ENCODE measurements around the gene VEPH1.

VEPH1 gene

DNA sequence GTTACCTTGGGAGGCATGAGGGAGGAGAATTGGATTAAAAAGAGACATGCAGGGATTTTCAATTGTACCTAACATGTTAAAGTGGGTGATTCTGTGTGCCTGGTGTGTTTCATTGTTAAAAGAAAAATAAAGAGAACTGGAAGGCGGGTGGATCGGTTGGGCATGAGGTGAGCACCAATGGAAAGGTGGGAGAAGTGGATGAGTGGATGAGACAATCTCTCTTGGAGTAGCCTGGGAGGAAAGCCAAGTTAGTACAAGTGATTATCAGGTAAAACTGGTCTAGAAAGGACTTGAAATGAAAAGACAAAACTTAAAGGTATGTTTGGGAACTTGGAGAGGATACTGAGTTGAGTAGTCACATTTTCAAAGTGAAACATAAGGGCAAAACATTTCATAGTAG is 12.1 kb downstream of the VEPH1 start:
- no peak for FAIRE-seq
- DNase-seq (ENCODE audit: insufficient read length, low spot score), result no peak
- TF ChIP-seq TAF1 (IDR thresholded peaks at IDR 0.05; ENCODE audit: low read depth, low read length) (no peak), POU2F2 (IDR thresholded peaks at IDR 0.05; ENCODE audit: low read depth, low read length) (no peak), POLR2AphosphoS5 (IDR thresholded peaks at IDR 0.05; ENCODE audit: low read depth, low read length) (no peak), SPI1 (IDR thresholded peaks at IDR 0.05; ENCODE audit: low read depth, low read length) (no peak), POLR2A (IDR thresholded peaks at IDR 0.05; ENCODE audit: low read depth, low read length) (no peak), PAX5 (IDR thresholded peaks at IDR 0.05; ENCODE audit: insufficient read depth, low read length, severe bottlenecking) (no peak)

GRCh38 chr3:157488144-157488543 is 15.1 kb downstream of the VEPH1 start:
- DNase-seq (ENCODE audit: insufficient read length, low spot score) (no peak), FAIRE-seq (no peak)
- TF ChIP-seq POLR2AphosphoS5 (IDR thresholded peaks at IDR 0.05; ENCODE audit: low read depth, low read length), result no peak
- TF ChIP-seq POU2F2 (IDR thresholded peaks at IDR 0.05; ENCODE audit: low read depth, low read length), result no peak

GRCh38 chr3:157487339-157487738 is 15.9 kb downstream of the VEPH1 start:
- TF ChIP-seq POLR2AphosphoS5 (IDR thresholded peaks at IDR 0.05; ENCODE audit: low read depth, low read length) (no peak), SPI1 (IDR thresholded peaks at IDR 0.05; ENCODE audit: low read depth, low read length) (no peak), POU2F2 (IDR thresholded peaks at IDR 0.05; ENCODE audit: low read depth, low read length) (no peak), PAX5 (IDR thresholded peaks at IDR 0.05; ENCODE audit: insufficient read depth, low read length, severe bottlenecking) (no peak), POLR2A (IDR thresholded peaks at IDR 0.05; ENCODE audit: low read depth, low read length) (no peak), TAF1 (IDR thresholded peaks at IDR 0.05; ENCODE audit: low read depth, low read length) (no peak)
- no peak for FAIRE-seq
- DNase-seq (ENCODE audit: insufficient read length, low spot score), result no peak

DNA sequence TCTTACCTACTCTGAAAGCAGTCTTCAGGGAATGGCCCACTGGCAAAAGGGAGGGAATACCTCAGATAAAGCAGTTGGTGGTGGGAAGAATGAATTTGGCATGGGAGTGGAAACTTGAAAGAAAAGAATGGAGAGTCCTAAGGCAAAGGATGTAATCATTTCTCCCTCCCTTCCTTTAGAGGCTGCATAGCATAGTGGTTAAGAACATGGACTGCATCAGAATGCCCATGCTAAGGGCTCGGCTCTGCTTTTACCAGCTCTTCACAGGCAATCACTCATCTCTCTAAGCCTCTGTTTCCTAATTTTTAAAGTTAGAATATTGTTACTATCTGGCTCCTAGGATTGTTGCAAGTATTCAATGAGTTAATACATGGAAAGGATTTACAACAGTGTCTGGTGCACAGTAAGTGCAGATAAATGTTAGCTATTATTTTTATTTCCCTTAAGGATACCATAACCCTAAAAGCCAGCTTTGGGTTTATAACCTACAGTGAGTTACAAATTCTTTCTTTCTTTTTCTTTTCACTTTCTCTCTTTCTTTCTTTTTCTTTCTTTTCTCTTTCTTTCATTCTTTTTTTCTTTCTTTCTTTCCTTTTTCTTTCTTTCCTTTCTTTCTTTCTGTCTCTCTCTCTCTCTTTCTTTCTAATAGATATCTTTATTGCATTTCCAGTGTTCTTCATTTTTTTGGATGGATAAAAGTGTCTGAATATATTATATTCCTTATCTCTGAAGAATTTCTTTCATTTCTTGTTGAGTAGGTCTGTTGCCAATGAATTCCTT is 23.6 kb downstream of the VEPH1 start:
- no peak for DNase-seq (ENCODE audit: insufficient read length, low spot score)
- FAIRE-seq, result no peak
- TF ChIP-seq PAX5 (IDR thresholded peaks at IDR 0.05; ENCODE audit: insufficient read depth, low read length, severe bottlenecking), result no peak
- TF ChIP-seq POLR2A (IDR thresholded peaks at IDR 0.05; ENCODE audit: low read depth, low read length), result no peak
- TF ChIP-seq TAF1 (IDR thresholded peaks at IDR 0.05; ENCODE audit: low read depth, low read length), result no peak
- no peak for TF ChIP-seq POLR2AphosphoS5 (IDR thresholded peaks at IDR 0.05; ENCODE audit: low read depth, low read length)
- TF ChIP-seq POU2F2 (IDR thresholded peaks at IDR 0.05; ENCODE audit: low read depth, low read length), result no peak
- TF ChIP-seq SPI1 (IDR thresholded peaks at IDR 0.05; ENCODE audit: low read depth, low read length), result no peak

DNA sequence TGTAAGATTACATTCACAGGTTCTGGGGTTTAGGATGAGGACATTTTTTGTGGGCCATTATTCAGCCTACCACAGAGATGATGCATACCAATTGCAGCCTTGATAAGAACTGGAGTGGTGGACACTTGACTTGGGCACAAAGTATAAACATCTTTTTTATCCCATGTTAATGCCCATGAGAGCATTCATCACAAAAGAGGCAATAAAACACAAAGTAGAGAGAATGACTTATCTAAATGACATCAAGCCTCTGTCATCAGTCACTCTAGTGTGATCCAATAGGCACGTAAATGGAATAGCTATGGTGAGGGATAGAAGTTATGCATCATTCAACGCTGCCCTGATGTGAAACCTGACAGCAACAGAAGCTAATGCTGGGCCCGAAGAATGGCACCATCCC is 25.8 kb downstream of the VEPH1 start:
- DNase-seq (ENCODE audit: insufficient read length, low spot score) (no peak), FAIRE-seq (no peak)
- TF ChIP-seq TAF1 (IDR thresholded peaks at IDR 0.05; ENCODE audit: low read depth, low read length) (no peak), POLR2A (IDR thresholded peaks at IDR 0.05; ENCODE audit: low read depth, low read length) (no peak), POLR2AphosphoS5 (IDR thresholded peaks at IDR 0.05; ENCODE audit: low read depth, low read length) (no peak), SPI1 (IDR thresholded peaks at IDR 0.05; ENCODE audit: low read depth, low read length) (no peak), PAX5 (IDR thresholded peaks at IDR 0.05; ENCODE audit: insufficient read depth, low read length, severe bottlenecking) (no peak), POU2F2 (IDR thresholded peaks at IDR 0.05; ENCODE audit: low read depth, low read length) (no peak)

DNA sequence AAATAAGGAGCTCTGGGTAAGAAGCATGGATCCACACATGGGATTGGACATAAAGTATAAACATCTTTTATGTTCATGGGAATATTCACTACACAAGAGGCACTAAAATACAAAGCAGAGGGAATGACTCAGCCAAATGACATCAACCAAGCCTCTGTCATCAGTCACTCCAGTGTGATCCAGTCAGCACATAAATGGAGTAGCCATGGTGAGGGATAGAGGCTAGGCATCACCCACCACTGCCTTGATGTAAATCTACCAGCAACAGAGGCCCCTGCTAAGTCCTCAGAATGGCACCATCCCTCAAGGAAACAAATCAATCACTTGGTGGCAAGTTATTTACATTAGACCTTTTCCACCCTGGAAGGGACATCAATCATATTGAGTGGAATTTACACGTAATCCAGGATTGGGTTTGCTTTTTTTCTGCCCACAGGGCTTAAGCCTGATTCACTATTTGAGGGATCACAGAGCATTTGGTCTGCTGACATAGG is 27.2 kb downstream of the VEPH1 start:
- DNase-seq (ENCODE audit: insufficient read length, low spot score) (no peak), FAIRE-seq (no peak)
- no peak for TF ChIP-seq POLR2A (IDR thresholded peaks at IDR 0.05; ENCODE audit: low read depth, low read length)
- no peak for TF ChIP-seq POU2F2 (IDR thresholded peaks at IDR 0.05; ENCODE audit: low read depth, low read length)
- TF ChIP-seq POLR2AphosphoS5 (IDR thresholded peaks at IDR 0.05; ENCODE audit: low read depth, low read length), result no peak
- no peak for TF ChIP-seq TAF1 (IDR thresholded peaks at IDR 0.05; ENCODE audit: low read depth, low read length)
- TF ChIP-seq SPI1 (IDR thresholded peaks at IDR 0.05; ENCODE audit: low read depth, low read length), result no peak
- no peak for TF ChIP-seq PAX5 (IDR thresholded peaks at IDR 0.05; ENCODE audit: insufficient read depth, low read length, severe bottlenecking)

DNA sequence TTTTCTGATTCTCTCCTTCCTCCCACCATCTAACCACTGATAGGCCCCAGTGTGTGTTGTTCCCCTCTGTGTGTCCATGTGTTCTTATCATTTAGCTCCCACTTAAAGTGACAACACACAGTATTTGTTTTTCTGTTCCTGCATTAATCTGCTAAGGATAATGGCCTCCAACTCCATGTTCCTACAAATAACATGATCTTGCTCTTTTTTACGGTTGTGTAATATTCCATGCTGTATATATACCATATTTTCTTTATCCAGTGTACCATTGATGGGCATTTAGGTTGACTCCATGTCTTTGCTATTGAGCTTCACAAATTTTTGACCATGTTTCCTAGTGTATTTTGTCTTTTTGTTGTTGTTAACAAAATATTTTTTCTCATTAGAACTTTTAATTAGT is 30.6 kb downstream of the VEPH1 start:
- DNase-seq (ENCODE audit: insufficient read length, low spot score) (no peak), FAIRE-seq (no peak)
- TF ChIP-seq POLR2A (IDR thresholded peaks at IDR 0.05; ENCODE audit: low read depth, low read length) (no peak), POU2F2 (IDR thresholded peaks at IDR 0.05; ENCODE audit: low read depth, low read length) (no peak), POLR2AphosphoS5 (IDR thresholded peaks at IDR 0.05; ENCODE audit: low read depth, low read length) (no peak), TAF1 (IDR thresholded peaks at IDR 0.05; ENCODE audit: low read depth, low read length) (no peak), PAX5 (IDR thresholded peaks at IDR 0.05; ENCODE audit: insufficient read depth, low read length, severe bottlenecking) (no peak)

DNA sequence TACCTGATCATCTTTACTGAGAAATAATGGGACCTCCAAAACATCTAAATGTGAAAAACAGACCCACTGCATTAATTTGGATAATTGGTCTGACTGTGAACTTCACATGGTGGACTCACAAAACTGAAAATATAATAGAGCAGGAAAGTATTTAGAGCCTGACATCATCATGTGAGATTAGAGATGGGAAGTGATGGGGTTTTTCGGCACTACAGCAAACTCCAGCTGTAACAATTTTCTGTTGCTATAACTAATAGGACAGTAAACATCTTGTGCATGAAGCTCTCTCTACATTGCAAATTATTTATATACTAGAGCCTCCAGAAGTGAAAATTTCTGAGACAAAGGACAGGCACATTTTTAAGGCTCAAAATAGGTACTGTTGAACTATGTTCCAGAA is 32.2 kb downstream of the VEPH1 start:
- FAIRE-seq (no peak), DNase-seq (ENCODE audit: insufficient read length, low spot score) (no peak)
- TF ChIP-seq TAF1 (IDR thresholded peaks at IDR 0.05; ENCODE audit: low read depth, low read length), result no peak
- no peak for TF ChIP-seq POLR2AphosphoS5 (IDR thresholded peaks at IDR 0.05; ENCODE audit: low read depth, low read length)

DNA sequence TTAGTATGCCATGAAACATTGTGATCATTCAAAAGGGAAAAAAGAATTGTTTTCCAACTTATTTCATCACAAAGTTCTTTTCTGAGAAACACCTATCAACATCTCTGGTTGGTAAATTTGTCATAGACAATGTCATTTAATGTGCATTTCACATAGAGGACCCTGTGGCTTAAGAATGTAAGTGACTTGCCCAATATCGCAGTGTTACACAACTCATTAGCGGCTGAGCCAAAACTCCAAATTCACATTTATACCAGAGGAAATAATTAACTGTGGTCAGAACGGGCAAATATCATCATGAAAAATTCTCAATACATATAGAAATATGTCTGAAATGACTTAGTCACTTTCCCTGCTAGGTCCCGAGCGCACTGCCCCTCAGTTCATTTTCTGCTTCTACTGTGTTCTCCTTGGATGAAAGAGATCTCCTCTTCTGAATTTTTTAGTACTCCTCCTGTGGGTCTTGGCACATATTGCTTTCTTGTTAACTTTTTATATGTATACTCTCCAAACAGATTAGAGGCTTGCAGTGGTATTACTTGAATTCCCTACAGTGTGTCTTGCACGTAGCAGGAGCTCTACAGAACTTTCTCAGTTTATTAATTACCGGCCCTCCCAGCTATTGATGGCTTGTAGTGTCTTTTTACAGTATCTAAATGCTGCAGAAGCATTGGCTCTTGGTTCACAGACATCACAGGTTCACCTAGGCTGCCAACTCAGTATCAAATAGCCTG is 33.5 kb downstream of the VEPH1 start:
- TF ChIP-seq PAX5 (IDR thresholded peaks at IDR 0.05; ENCODE audit: insufficient read depth, low read length, severe bottlenecking) (no peak), SPI1 (IDR thresholded peaks at IDR 0.05; ENCODE audit: low read depth, low read length) (no peak), POLR2AphosphoS5 (IDR thresholded peaks at IDR 0.05; ENCODE audit: low read depth, low read length) (no peak), POLR2A (IDR thresholded peaks at IDR 0.05; ENCODE audit: low read depth, low read length) (no peak), TAF1 (IDR thresholded peaks at IDR 0.05; ENCODE audit: low read depth, low read length) (no peak), POU2F2 (IDR thresholded peaks at IDR 0.05; ENCODE audit: low read depth, low read length) (no peak)
- FAIRE-seq (no peak), DNase-seq (ENCODE audit: insufficient read length, low spot score) (no peak)
